Measurements from ENCODE around the gene DHX8. TPM values are rescaled to one million over a fixed set of nuclear protein-coding genes. Genes with fewer than 3 reads are reported as not detected.

Gene DHX8
- total RNA-seq, 2 donors from 2014 or later = 37.2 to 43.6 TPM

DNA sequence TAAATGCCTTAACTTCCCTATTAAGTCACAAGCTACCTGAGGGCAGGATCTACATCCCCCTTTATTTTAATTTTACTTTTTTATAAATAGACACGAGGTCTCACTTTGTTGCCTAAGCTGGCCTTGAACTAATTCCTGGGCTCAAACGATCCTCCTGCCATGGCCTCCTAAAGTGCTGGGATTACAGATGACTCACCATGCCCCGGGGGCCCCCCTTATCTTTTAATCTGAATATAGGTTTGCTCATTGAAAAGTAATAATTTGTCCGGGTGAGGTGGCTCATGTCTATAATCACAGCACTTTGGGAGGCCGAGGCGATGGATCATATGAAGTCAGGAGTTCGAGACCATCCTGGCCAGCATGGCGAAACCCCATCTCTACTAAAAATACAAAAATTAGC is 48.2 kb downstream of the DHX8 start:
- Histone ChIP-seq H3K27ac (no peak overlapping the region), H3K27me3 (replicated peaks; ENCODE audit: insufficient read depth) (no peaks in the 10 kb centered on the region), H3K4me3 (no peak overlapping the region), H3K9me3 (no peaks in the 10 kb centered on the region), H3K4me1 (ENCODE audit: control insufficient read depth in 1 of 2, low read depth in 2 of 2) (peaks cover 4 to 16% of the 10 kb centered on the region in 2 donors), H3K36me3 (no peaks in the 10 kb centered on the region)
- TF ChIP-seq, protein P1, sequence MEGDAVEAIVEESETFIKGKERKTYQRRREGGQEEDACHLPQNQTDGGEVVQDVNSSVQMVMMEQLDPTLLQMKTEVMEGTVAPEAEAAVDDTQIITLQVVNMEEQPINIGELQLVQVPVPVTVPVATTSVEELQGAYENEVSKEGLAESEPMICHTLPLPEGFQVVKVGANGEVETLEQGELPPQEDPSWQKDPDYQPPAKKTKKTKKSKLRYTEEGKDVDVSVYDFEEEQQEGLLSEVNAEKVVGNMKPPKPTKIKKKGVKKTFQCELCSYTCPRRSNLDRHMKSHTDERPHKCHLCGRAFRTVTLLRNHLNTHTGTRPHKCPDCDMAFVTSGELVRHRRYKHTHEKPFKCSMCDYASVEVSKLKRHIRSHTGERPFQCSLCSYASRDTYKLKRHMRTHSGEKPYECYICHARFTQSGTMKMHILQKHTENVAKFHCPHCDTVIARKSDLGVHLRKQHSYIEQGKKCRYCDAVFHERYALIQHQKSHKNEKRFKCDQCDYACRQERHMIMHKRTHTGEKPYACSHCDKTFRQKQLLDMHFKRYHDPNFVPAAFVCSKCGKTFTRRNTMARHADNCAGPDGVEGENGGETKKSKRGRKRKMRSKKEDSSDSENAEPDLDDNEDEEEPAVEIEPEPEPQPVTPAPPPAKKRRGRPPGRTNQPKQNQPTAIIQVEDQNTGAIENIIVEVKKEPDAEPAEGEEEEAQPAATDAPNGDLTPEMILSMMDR (IDR thresholded peaks at IDR 0.05) = no peak
- ATAC-seq (ENCODE audit: insufficient number of reproducible peaks, low FRiP score, low read depth) = no peak
- no peak for DNase-seq (ENCODE audit: low spot score)

DNA sequence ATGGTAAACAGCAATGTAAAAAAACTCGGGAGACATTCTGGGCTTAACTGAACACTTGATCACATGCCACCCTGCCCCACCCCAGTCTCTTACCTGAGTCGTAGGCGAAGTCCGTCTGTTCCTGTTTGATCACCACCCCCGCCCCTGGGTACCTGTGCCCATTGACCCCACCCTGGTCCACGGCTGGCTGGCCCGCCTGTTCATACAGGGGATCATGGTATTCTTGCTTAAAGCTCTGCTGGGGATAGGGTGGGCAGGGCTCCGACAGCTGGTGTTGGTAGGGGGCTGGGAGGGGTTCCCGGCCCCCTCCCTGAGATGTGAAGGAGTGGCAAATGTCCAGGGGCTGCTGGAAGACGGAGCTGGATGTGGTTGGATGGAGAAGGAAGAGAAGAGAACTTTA is 48.8 kb downstream of the DHX8 start:
- Histone ChIP-seq H3K27ac (no peak overlapping the region), H3K27me3 (replicated peaks; ENCODE audit: insufficient read depth) (no peaks in the 10 kb centered on the region), H3K9me3 (no peaks in the 10 kb centered on the region), H3K36me3 (no peaks in the 10 kb centered on the region), H3K4me1 (ENCODE audit: control insufficient read depth in 1 of 2, low read depth in 2 of 2) (peaks cover 4 to 16% of the 10 kb centered on the region in 2 donors), H3K4me3 (no peak overlapping the region)
- ATAC-seq (ENCODE audit: insufficient number of reproducible peaks, low FRiP score, low read depth) = no peak
- TF ChIP-seq, protein P1 (IDR thresholded peaks at IDR 0.05) = no peak
- DNase-seq (ENCODE audit: low spot score) = no peak

DNA sequence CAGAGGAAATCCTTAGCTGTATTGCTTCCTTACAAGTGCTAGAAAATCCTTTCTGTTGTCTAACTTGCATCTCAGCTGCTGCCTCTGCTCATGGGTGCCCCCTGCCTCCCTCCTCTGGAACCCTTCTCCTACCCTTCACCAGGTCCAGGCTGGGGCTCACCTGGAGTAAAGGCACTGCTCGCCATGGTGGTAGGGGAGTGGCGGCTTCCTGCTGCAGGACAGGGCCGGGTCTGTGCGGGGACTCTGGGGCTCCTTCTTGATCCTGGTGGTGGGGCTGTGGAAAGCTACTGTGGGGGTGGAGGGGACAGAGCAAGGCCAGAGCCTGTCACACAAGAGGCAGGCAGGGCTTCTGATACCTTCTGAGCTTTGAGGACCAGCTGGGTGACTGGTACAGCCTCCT is 49.9 kb downstream of the DHX8 start:
- H3K4me1 ChIP-seq (ENCODE audit: control insufficient read depth in 1 of 2, low read depth in 2 of 2) = peaks cover 4 to 16% of the 10 kb centered on the region in 2 donors
- no peaks in the 10 kb centered on the region for H3K9me3 ChIP-seq
- no peak for ATAC-seq (ENCODE audit: insufficient number of reproducible peaks, low FRiP score, low read depth)
- TF ChIP-seq, protein P1 (IDR thresholded peaks at IDR 0.05) = no peak
- no peak overlapping the region for H3K27ac ChIP-seq
- no peak for DNase-seq (ENCODE audit: low spot score)
- H3K27me3 ChIP-seq (replicated peaks; ENCODE audit: insufficient read depth) = no peaks in the 10 kb centered on the region
- no peak overlapping the region for H3K4me3 ChIP-seq
- H3K36me3 ChIP-seq = no peaks in the 10 kb centered on the region

DNA sequence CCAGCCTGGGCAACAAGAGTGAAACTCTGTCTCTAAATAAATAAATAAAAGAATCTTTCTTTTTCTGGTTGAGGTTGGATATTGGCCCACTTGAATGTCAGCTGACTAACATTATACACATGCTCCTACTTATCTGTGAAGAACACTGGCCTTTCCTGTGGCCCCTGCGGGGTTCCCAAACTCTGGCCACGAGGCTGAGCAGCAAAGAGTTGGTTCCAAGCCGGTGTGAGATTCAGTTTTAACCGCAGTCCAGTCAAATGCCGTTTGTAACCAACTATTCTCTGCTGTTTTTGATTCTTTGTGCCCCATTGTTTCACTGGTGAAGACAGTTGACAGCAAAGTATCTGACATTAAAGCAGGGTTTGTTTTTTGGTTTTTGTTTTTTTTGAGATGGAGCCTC is 51.1 kb downstream of the DHX8 start:
- Histone ChIP-seq H3K27me3 (replicated peaks; ENCODE audit: insufficient read depth) (no peaks in the 10 kb centered on the region), H3K4me1 (ENCODE audit: control insufficient read depth in 1 of 2, low read depth in 2 of 2) (peaks cover 3 to 13% of the 10 kb centered on the region in 2 donors), H3K36me3 (no peaks in the 10 kb centered on the region), H3K4me3 (no peak overlapping the region), H3K9me3 (no peaks in the 10 kb centered on the region), H3K27ac (no peak overlapping the region)
- TF ChIP-seq, protein P1 (IDR thresholded peaks at IDR 0.05) = no peak
- ATAC-seq (ENCODE audit: insufficient number of reproducible peaks, low FRiP score, low read depth) (no peak), DNase-seq (ENCODE audit: low spot score) (no peak)

DNA sequence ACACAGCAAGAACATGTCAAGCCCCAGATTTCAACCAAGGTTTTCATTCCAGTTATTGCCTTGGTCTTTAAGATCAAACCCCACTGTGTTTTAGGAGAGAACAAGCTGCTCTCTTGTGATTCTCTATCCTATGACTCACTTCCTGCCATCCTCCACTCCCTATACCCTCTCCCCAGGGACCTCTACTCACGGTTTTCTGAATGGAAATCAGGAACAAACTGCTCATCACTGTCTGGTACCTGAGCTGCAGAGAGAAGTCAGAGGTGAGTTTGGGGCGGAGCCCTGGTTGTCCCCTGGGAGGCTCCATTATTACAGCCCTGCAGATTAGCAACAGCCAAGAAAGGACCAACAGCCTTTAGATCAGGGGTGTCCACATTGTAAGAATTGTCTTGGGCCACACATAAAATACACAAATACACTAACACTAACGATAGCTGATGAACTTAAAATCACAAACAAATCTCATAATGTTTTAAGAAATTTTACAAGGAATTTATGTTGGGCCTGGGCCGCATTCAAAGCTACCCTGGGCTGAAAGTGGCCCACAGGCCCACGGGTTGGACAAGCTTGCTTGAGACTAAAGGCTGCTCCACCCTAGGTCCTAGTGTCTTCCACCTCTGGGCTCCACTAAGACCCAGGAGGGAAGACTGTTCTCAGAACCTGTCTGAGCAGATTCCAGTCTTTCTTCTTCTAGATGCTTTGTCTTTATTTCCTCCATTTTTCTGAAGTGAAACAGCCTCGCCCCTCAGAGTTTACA is 52.6 kb downstream of the DHX8 start:
- Histone ChIP-seq H3K9me3 (no peaks in the 10 kb centered on the region), H3K36me3 (no peaks in the 10 kb centered on the region), H3K4me1 (ENCODE audit: control insufficient read depth in 1 of 2, low read depth in 2 of 2) (no peaks in the 10 kb centered on the region), H3K27me3 (replicated peaks; ENCODE audit: insufficient read depth) (no peaks in the 10 kb centered on the region), H3K27ac (no peak overlapping the region), H3K4me3 (no peak overlapping the region)
- ATAC-seq (ENCODE audit: insufficient number of reproducible peaks, low FRiP score, low read depth) (no peak), DNase-seq (ENCODE audit: low spot score) (no peak)
- TF ChIP-seq, protein P1 (IDR thresholded peaks at IDR 0.05) = no peak
